Activated T-helper 17 cell treated with anti-CD3 and anti-CD28 coated beads, Interleukin-2, amount 50 U/mL, for 72 hours (primary cell): Measurements from ENCODE around the gene SPPL2B. TPM values are rescaled to one million over a fixed set of nuclear protein-coding genes. Genes with fewer than 3 reads are reported as not detected.

Source experiments
- ATAC-seq: fragments of 150-1000 bp; cut with Tn5 transposase; replicated peaks from 2 replicates; pipeline ENCODE4 v1.10.0; 2021; ENCODE audit warnings: mild to moderate bottlenecking, moderate library complexity
- H3K27ac Mint-ChIP-seq: one replicate; pipeline ENCODE4 v1.8.0; 2022; ENCODE audit warnings: mixed read lengths
- H3K27me3 Mint-ChIP-seq: one replicate; pipeline ENCODE4 v1.8.0; 2022; ENCODE audit warnings: mixed read lengths
- H3K36me3 Mint-ChIP-seq: one replicate; pipeline ENCODE4 v1.8.0; 2022; ENCODE audit warnings: low read depth, mild to moderate bottlenecking, mixed read lengths
- H3K4me1 Mint-ChIP-seq: one replicate; pipeline ENCODE4 v1.8.0; 2022; ENCODE audit warnings: mixed read lengths
- H3K4me3 Mint-ChIP-seq: one replicate; pipeline ENCODE4 v1.8.0; 2022; ENCODE audit warnings: mild to moderate bottlenecking, mixed read lengths
- H3K9me3 Mint-ChIP-seq: one replicate; pipeline ENCODE4 v1.8.0; 2022; ENCODE audit warnings: mixed read lengths
- total RNA-seq, 2 donors: library from RNA; stranded (reverse); gene quantifications; one replicate each; pipeline ENCODE4 v1.2.3, GENCODE V29; 2022

The SPPL2B gene
- total RNA-seq, 2 donors from 2014 or later = 23.7 to 46.5 TPM

DNA sequence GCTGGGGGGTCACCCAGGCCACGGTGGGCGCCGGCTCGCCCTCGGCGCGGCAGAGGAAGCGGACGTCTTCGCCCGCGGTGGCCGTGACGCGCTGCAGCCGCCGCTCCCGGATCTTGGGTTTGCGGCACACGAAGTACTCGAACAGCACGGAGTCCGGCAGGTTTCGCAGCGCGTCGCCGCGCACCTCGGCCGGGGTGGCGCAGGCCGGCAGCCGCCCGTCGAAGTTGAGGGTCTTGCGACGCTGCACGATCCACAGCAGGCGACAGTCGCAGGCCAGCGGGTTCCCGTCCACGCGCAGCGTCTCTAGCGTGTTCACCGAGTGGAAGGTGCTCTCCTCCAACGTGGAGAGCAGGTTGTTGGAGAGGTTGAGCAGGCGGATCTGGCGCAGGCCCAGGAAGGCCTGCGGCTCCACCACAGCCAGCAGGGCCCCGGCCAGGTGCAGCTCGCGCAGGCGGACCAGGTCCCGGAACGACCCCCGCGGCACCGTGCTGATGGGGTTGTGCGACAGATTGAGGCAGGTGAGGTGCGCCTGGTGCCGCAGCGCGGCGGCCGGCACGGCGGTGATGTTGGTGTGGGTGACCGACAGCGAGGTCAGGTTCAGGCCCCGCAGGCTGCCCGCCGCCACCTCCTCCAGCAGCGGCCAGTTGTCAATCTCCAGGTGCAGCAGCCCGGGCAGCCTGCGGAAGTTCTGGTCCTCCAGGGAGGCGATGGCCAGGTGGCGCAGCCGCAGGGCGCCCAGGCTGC lies 37.9 kb upstream of the SPPL2B start:
- no peaks in the 10 kb centered on the region for H3K36me3 Mint-ChIP-seq
- H3K27me3 Mint-ChIP-seq = no peaks in the 10 kb centered on the region
- H3K4me1 Mint-ChIP-seq = peaks cover 16% of the 10 kb centered on the region
- peak overlapping the region; percentile 73 for H3K4me3 Mint-ChIP-seq
- H3K9me3 Mint-ChIP-seq = no peaks in the 10 kb centered on the region
- ATAC-seq = peak; percentile 35
- no peak overlapping the region for H3K27ac Mint-ChIP-seq

DNA sequence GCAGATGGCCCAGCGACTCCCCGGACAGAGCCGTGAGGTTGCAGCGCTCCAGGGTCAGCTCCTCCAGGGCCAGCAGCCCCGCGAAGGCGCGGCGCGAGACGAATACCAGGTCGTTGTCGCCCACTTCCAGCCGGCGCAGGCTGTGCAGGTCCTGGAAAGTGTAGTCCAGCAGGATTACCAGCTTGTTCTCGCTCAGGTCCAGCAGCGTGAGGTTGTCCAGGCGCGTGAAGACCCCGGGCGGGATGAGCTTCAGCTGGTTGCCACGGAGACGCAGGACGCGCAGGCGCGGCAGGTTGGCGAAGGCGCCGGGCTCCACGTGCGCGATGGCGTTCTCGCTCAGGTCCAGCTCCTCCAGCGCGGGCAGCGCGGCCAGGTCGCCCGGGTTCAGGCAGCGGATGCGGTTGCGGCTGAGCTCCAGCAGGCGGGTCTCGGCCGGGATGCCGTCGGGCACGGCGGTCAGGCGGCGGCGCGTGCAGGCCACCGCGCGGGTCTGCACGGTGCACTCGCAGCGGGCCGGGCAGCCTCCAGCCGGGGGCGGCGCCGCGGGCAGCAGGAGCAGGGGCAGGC lies 37.2 kb upstream of the SPPL2B start:
- Mint-ChIP-seq H3K9me3 (no peaks in the 10 kb centered on the region), H3K27ac (no peak overlapping the region), H3K4me3 (peak overlapping the region; percentile 73), H3K4me1 (peaks cover 16% of the 10 kb centered on the region), H3K27me3 (no peaks in the 10 kb centered on the region), H3K36me3 (no peaks in the 10 kb centered on the region)
- no peak for ATAC-seq

GRCh38 chr19:2294687-2295335 lies 33.7 kb upstream of the SPPL2B start:
- no peaks in the 10 kb centered on the region for H3K9me3 Mint-ChIP-seq
- H3K4me3 Mint-ChIP-seq = no peak overlapping the region
- no peak overlapping the region for H3K27ac Mint-ChIP-seq
- H3K4me1 Mint-ChIP-seq = peaks cover 4% of the 10 kb centered on the region
- H3K36me3 Mint-ChIP-seq = no peaks in the 10 kb centered on the region
- no peaks in the 10 kb centered on the region for H3K27me3 Mint-ChIP-seq
- no peak for ATAC-seq

DNA sequence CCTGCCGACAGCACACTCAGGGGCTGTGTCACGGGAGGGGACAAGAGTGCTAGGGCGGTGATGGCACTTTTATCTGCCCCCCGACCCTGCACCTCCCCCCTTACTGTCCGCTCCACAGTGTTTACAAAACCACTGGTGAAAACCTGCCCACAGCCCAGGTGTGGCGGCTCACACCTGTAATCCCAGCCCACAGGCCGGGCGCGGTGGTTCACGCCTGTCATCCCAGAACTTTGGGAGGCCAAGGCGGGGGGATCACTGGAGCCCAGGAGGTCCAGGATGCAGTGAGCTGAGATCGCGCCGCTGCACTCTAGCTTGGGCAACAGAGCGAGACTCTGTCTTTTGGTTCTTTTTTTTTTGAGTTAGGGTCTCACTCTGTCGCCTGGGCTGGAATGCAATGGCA lies 32.3 kb upstream of the SPPL2B start:
- H3K4me1 Mint-ChIP-seq = peaks cover 4% of the 10 kb centered on the region
- no peaks in the 10 kb centered on the region for H3K9me3 Mint-ChIP-seq
- H3K36me3 Mint-ChIP-seq = no peaks in the 10 kb centered on the region
- H3K27me3 Mint-ChIP-seq = no peaks in the 10 kb centered on the region
- H3K27ac Mint-ChIP-seq = no peak overlapping the region
- H3K4me3 Mint-ChIP-seq = no peak overlapping the region
- no peak for ATAC-seq

DNA sequence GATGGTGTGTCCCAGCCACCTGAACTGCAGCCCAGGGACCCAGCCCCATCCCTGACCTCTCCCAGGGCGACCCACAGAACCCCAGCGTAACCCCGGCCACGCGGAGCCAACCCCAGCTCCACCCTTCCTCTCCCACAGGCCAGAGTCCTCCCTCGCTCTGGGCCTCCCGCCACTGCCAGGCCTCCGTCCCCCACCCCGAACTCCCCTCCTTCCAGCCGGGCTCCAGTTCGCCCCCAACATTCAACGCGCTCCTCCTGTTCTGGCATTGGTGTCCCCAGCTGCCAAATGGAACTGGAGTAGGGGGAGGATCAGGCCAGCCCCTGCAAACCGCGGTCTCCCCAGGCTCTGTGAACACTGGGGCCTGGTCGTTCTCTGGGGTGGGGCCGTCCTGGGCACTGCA lies 28.0 kb upstream of the SPPL2B start:
- ATAC-seq = no peak
- Mint-ChIP-seq H3K4me1 (no peaks in the 10 kb centered on the region), H3K9me3 (no peaks in the 10 kb centered on the region), H3K27ac (no peak overlapping the region), H3K27me3 (peaks cover 19% of the 10 kb centered on the region), H3K36me3 (no peaks in the 10 kb centered on the region), H3K4me3 (no peak overlapping the region)

GRCh38 chr19:2302319-2303210 lies 25.9 kb upstream of the SPPL2B start:
- Mint-ChIP-seq H3K27me3 (peaks cover 24% of the 10 kb centered on the region), H3K27ac (no peak overlapping the region), H3K9me3 (no peaks in the 10 kb centered on the region), H3K36me3 (no peaks in the 10 kb centered on the region), H3K4me1 (no peaks in the 10 kb centered on the region), H3K4me3 (no peak overlapping the region)
- peak; percentile 18 for ATAC-seq

- H3K9me3 Mint-ChIP-seq = no peaks in the 10 kb centered on the region
- H3K36me3 Mint-ChIP-seq = no peaks in the 10 kb centered on the region
- H3K4me3 Mint-ChIP-seq = no peak overlapping the region
- no peak for ATAC-seq
- no peaks in the 10 kb centered on the region for H3K4me1 Mint-ChIP-seq
- H3K27ac Mint-ChIP-seq = no peak overlapping the region
- peaks cover 24% of the 10 kb centered on the region for H3K27me3 Mint-ChIP-seq
These were observed 25.2 kb upstream of the SPPL2B start for GRCh38 chr19:2303211-2303798.

DNA sequence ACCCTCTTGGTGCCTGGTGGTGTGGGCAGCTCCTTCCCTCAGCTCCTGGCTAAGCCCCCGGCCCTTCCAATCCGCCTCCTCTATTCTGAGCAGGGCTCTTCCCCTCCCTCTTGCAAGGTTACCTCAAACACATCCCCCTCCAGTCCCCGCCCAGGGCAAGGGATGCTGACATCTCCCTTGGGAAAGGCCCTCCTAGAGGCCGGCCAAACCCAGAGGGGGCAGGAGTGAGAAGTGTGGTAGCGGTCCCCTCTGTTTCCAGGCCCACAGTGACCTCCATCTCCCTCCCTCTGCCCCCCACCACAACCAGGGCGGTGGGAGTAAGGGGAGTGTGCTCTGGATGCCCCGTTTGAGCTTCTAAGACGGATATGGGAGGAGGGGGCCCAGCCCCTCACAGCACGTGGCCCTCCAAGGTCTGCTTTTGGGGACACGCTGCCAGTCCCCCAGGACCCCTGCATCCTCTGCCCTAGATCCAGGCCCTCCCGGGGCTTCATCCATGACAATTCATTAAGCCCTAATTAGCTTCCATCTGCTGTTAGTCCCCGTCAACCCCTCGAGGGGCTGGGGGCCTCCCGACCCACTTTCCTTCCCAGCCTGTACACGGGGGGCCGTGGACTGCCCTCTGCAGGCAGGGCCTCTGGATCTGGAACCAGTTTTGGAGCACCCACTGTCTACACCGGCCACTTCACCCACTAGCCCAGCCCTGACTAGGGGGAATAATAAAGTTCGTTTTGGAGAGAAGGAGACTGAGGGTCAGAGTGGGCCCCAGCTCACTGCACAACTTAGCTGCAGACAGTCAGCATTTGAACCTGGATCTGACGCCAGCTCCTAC lies 22.8 kb upstream of the SPPL2B start:
- H3K4me1 Mint-ChIP-seq = peaks cover 4% of the 10 kb centered on the region
- no peaks in the 10 kb centered on the region for H3K9me3 Mint-ChIP-seq
- H3K27ac Mint-ChIP-seq = no peak overlapping the region
- no peak overlapping the region for H3K4me3 Mint-ChIP-seq
- ATAC-seq = no peak
- peaks cover 35% of the 10 kb centered on the region for H3K27me3 Mint-ChIP-seq
- H3K36me3 Mint-ChIP-seq = peaks cover 4% of the 10 kb centered on the region

DNA sequence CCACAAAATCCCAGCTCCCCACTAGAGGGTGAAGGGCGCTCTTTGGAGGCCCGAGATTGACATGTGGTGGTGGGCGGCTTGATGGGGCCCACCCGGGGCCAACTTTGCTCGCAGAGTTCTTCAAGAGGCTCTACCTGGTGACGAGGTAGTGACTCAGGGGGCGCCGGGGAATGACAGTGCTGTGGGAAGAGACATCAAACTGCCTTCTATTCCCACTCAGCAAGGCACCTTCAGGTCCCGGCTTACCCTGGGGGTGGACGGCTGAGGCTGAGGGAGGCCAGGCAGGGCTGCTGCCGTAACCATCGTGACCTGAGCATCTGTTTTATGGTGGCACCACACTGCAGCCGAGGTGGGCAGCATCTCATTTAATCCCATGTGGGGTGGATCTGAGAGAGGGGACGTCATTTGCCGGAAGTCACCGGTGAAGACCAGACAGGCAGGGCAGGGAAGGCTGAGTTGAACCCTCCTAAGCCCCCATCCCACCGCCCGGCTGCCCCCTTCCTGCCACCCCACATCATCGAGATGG lies 22.1 kb upstream of the SPPL2B start:
- H3K4me1 Mint-ChIP-seq = peaks cover 4% of the 10 kb centered on the region
- H3K27me3 Mint-ChIP-seq = peaks cover 35% of the 10 kb centered on the region
- no peak for ATAC-seq
- H3K36me3 Mint-ChIP-seq = peaks cover 4% of the 10 kb centered on the region
- H3K4me3 Mint-ChIP-seq = no peak overlapping the region
- H3K27ac Mint-ChIP-seq = no peak overlapping the region
- H3K9me3 Mint-ChIP-seq = no peaks in the 10 kb centered on the region

DNA sequence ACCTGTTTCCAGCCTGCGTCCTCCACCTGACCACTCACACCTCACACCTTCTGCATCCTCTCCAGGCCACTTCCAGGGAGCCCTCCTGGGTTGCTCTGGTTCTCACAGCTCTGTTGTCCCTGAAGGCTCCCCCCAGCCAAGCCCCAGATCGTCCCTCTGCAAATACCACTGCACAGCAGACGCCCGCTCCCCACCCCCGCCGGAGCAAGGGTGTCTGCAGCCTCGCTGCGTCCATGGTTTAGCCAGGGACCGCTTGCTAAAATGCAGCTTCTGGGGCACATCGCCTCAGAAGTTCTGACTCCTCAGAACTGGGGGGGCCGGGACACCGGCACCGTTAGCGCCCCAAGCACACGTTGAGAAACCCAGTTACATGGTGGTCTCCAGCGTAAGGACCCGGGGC lies 21.5 kb upstream of the SPPL2B start:
- no peak for ATAC-seq
- Mint-ChIP-seq H3K36me3 (peaks cover 4% of the 10 kb centered on the region), H3K27me3 (peaks cover 35% of the 10 kb centered on the region)

GRCh38 chr19:2307518-2308012 lies 20.9 kb upstream of the SPPL2B start:
- H3K27ac Mint-ChIP-seq = no peak overlapping the region
- peaks cover 35% of the 10 kb centered on the region for H3K27me3 Mint-ChIP-seq
- H3K36me3 Mint-ChIP-seq = peaks cover 4% of the 10 kb centered on the region
- H3K4me1 Mint-ChIP-seq = peaks cover 4% of the 10 kb centered on the region
- H3K9me3 Mint-ChIP-seq = no peaks in the 10 kb centered on the region
- H3K4me3 Mint-ChIP-seq = no peak overlapping the region
- no peak for ATAC-seq

More for the DNA sequence above, 21.5 kb upstream of the SPPL2B start:
- no peaks in the 10 kb centered on the region for H3K9me3 Mint-ChIP-seq
- H3K27ac Mint-ChIP-seq = no peak overlapping the region
- no peak overlapping the region for H3K4me3 Mint-ChIP-seq
- peaks cover 4% of the 10 kb centered on the region for H3K4me1 Mint-ChIP-seq

- H3K4me1 Mint-ChIP-seq = peaks cover 4% of the 10 kb centered on the region
- H3K9me3 Mint-ChIP-seq = no peaks in the 10 kb centered on the region
- peak within 1 kb of the TSS; percentile 41 for H3K4me3 Mint-ChIP-seq
- H3K27me3 Mint-ChIP-seq = peaks cover 33% of the 10 kb centered on the region
- H3K36me3 Mint-ChIP-seq = peaks cover 4% of the 10 kb centered on the region
- ATAC-seq = no peak
- H3K27ac Mint-ChIP-seq = no peak within 1 kb of the TSS
These were observed 20.3 kb upstream of the SPPL2B start, which contains the start of gene LINGO3 for GRCh38 chr19:2308114-2308556. Gene LINGO3, minus strand, starts transcription at chr19:2308154. Its CDS starts 16,378 bp downstream, at chr19:2291776.
